Epithelial cell of umbilical artery (primary cell): ENCODE results near the gene OR5AP2. TPM values are rescaled to one million over a fixed set of nuclear protein-coding genes. Genes with fewer than 3 reads are reported as not detected.

Experiments used
- total RNA-seq: library from RNA; depleted of rRNA; stranded (reverse); fragments of >200 nt; gene quantifications from 2 replicates; pipeline ENCODE4 v1.2.3, GENCODE V29; 2014

The OR5AP2 gene
- not detected in 2 replicates for total RNA-seq

DNA sequence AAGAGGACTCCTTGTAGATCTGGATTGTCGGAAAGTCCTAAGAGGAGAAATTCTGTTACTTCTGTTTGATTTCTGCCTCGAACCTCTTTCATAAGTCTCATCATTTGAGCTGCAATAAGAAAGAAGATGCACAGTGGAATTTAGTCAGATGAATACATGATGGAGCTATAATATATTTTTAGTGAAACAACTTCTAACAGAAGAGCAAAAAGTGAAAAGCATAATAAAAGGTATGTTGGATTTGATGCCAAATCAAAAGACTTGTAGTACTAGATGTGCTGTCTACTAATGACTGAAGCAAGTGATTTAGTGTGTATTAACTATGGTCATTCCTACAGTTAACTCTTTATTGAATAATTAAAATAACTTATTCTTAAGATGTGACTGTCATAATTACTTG is at the start of gene OR5AP2:
Gene OR5AP2, minus strand, starts transcription at position 101 of the 400 bp plus-strand sequence. Its CDS starts 0 bp downstream, at position 101.

DNA sequence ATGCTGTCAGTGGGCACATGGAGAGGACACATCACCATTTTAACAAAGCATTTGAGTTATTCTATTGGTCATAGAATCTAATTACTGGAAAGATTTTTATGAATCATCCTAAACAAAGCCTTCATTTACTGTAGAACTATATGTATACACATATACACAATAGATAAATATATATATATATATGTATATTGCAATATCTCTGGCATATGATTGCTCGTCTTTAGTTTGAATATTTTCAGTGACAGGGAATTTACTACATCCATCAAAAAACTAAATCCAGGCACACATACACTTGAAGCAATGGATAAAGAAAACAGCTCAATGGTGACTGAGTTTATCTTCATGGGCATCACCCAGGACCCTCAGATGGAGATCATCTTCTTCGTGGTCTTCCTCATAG is 21.1 kb upstream of the OR5AP2 start, which contains the start of gene OR5AR1:
Gene OR5AR1, plus strand, starts transcription at position 301 of the 400 bp plus-strand sequence. Its CDS starts 0 bp downstream, at position 301.

Other genes starting within 250 kb of the OR5AP2 start
- not detected in 2 replicates for gene OR5AL1, start 229.7 kb downstream of the OR5AP2 start, total RNA-seq
- gene OR5M3, start 169.1 kb downstream of the OR5AP2 start, total RNA-seq: not detected in 2 replicates
- gene OR5M8, start 151.1 kb downstream of the OR5AP2 start, total RNA-seq: not detected in 2 replicates
- gene OR5M11, start 99.2 kb downstream of the OR5AP2 start, total RNA-seq: not detected in 2 replicates
- not detected in 2 replicates for gene OR5M10, start 64.7 kb downstream of the OR5AP2 start, total RNA-seq
- not detected in 2 replicates for gene OR5M1, start 27.6 kb downstream of the OR5AP2 start, total RNA-seq
- gene OR5AR1, start 21.2 kb upstream of the OR5AP2 start, total RNA-seq: not detected in 2 replicates
- gene OR9G1, start 56.7 kb upstream of the OR5AP2 start, total RNA-seq: not detected in 2 replicates
- not detected in 2 replicates for gene OR9G4, start 106.3 kb upstream of the OR5AP2 start, total RNA-seq